Bone marrow (tissue), 2 donors: ENCODE results near the gene ZSCAN25.
"Not testable (repeated sequence)": the region's sequence is repeated elsewhere in the genome, so short reads cannot be mapped to it uniquely, and the experiment has no call there.

Source experiments
- DNase-seq, 2 donors: peaks; one replicate each; lab custom pipeline; 2025; lab: John Stamatoyannopoulos, UW

Gene ZSCAN25

DNA sequence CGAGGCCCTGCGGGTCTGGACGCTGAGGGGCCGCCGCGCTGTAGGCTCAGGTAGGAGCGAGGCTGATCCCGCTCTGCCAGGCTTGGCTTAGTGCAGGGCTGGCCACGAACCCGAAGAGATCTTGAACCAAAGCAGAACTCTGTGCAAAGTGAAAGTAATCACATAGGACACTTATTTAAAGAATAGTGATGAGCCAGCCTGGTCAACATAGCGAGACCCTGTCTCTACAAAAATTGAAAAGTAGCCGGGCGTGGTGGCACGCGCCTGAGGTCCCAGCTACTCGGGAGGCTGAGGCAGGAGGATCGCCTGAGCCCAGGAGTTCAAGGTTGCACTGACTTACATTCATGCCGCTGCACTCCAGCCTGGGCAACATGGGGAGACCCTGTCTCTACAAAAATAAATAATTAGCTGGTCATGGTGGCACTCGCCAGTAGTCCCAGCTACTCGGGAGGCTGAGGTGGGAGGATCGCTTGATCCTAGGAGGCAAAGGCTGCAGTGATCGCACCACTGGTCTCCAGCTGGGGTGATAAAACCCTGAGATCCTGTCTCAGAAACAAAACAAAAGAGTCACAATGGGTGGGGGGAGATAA is 541 bp downstream of the ZSCAN25 start:
- DNase-seq: no peak

DNA sequence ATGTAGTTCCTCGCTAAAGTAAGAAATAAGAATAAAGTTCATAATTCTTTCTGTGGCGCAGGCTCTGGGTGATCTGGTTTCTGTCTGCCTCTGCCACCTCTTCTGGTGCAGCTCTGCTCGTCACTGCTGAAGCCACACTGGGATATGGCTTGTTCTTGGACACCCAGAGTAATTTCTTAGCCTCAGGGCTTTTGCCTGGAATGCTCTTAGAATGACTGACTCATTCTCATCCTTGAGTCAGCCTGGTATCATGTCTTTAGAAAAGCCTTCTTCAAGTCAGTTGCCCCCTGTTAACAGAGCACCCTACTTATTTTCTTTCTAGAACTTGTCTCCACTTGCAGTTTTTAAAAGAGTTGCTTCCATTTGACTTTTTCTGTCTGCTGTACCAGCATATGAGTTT is 2.0 kb downstream of the ZSCAN25 start:
- no peak for DNase-seq

DNA sequence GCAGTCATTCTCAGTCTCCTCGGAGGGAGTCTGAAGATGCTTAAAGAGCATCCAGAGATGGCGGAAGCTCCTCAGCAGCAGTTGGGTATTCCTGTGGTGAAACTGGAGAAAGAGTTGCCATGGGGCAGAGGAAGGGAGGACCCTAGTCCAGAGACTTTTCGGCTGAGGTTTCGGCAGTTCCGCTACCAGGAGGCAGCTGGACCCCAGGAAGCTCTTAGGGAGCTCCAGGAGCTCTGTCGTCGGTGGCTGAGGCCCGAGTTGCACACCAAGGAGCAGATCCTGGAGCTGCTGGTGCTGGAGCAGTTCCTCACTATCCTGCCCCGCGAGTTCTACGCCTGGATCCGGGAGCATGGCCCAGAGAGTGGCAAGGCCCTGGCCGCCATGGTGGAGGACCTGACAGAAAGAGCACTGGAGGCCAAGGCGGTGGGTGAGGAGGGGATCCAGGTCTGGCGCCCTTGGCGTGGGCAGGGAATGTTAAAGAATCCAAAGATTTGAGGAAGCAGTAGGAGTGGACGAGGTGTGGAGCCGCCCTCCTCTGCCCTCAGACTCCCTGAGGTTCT is 2.9 kb downstream of the ZSCAN25 start:
- DNase-seq: no peak

DNA sequence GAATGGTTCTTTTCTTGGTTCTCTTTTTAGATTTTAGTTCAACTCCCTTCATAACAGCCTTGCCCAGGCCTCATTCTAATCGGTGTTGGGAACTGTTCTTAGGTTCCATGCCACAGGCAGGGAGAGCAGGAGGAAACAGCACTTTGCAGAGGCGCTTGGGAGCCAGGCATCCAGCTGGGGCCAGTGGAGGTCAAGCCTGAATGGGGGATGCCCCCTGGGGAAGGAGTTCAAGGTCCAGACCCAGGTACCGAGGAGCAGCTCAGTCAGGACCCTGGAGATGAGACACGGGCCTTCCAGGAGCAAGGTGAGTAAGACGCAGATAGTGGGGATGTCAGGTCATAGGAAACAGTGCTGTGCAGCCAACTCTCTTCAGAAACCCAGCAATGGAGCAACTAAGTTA is 4.5 kb downstream of the ZSCAN25 start:
- no peak for DNase-seq

DNA sequence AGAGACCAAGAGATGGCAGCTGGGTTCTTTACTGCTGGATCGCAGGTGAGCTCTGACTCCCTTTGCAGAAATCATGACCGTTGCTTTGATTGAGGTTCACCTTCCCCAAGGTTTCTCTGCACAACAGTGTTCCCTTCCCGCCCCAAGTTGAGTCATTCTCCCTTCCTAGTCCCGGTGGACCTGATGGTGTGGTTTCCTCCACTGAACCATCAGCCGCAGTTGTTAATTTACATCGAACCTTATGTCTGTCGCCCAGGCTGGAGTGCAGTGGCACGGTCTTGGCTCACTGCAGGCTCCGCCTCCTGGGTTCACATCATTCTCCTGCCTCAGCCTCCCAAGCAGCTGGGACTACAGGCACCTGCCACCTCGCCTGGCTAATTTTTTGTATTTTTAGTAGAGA is 5.8 kb downstream of the ZSCAN25 start:
- no peak for DNase-seq

DNA sequence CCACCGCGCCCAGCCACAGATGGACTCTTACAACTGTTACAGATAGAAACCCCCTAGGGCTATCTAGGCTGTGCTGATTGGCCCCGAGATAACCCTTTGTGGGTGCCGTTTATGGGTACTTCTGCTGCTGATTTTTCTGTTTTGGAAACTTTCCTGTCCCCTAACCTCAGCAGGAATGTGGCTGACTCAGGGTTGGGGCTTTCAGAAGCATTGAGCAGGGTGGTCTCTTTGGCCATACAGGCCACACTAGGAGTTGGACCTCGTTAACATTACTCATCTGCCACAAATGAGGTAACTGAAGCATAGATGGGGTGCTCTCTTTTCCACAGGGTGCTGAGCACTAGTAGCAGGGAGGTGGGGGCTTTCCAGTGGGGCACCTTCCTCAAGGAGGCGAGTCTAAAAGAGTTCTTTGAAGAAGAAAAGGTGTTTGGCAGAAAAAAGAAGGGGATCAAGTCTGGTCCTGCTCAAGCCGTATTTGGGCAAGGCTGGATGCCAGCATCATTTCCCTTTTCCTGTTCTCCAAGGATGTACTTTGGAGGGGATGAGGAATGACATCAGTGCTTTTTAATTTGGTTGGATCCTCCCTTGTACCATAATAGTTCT is 6.4 kb downstream of the ZSCAN25 start:
- DNase-seq: no peak

DNA sequence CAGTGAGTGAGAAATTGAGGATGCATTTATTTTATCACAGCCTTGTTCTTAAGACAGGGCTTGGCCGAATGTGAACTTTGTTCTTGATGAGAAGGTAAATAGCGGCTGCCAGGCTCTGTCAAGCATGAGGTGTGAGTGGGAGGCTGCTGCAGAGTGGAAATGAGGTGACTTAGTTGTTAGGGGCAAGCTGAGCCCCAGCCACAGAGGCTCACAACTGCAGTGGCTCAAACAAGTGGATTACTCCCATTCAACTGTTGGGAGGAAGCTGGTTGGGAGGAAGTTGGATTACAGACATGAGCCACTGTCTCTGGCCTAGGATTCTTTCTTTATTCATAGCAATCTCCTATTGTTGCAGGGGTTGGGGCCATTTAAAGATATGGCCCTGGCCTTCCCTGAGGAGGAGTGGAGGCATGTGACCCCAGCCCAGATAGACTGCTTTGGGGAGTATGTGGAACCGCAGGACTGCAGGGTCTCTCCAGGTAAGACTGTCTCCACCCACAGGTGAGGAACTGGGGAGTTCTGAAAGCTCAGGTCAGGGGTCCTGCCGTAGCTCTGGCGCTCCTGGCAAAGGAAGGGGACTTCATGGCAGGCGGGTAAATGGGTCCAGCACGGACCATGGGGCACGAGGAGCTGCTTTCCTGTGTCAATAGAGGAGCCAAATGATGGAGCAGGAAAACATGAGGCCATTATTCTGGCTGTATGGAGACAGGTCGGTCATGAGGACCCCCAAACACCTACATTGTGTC is 7.1 kb downstream of the ZSCAN25 start:
- no peak for DNase-seq

DNA sequence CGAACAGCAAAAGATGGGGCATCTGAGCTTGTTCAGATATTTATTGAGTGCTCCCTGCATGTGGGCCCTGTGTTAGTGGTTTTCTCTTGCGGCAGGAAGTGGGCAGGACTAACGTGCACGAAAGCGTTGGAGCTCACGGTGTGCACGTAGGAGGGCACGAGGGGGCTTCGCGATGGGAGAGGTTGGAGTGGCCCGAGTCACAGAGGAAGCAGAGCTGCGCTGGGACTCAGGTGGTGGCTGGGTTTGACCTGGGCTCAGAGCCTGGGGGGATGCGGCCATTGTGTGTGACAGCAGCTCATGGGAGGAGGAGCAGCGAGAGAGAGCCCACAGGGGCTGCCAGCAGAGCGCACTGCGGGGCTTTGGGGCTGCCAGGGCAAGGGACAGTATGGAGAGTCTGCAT is 7.7 kb downstream of the ZSCAN25 start:
- DNase-seq: no peak

DNA sequence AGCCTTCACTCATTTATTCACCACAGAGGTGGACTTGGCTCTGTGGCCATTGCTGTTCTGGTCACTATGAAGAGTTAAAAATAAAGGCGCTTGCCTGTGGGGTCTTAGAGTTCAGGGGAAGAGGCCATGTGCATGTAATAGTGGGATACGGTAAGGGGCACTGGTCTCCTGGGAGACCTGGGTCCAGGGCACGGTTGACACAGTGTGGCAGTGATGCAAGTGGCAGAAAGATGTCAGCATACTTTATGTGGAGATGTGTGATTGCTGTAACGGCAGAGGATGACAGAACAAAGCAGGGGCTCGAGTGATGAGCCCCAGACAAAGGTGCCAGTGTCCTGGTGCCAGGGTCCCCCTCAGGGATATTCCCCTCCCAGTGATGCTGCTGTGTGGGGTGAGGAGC is 8.6 kb downstream of the ZSCAN25 start:
- DNase-seq: no peak

DNA sequence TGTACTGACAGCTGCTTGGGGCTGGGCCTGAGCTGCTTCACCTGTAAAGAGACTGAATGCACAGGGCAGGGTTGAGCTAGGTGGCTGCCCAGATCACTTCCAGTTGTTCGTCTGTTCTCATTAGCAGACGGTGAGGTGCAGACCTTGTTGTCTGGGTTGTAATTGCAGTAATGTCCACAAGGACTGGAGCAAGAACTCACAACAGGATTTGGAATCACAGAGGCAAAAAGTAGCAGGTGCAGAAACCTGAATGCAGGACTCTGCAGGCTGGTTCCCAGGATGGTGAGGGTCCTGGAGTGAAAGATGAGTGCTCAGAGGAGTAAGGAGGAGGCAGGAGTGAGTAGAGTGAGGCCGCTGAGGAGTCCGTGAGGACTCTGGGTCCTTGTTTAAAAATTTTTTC is 9.2 kb downstream of the ZSCAN25 start:
- DNase-seq: no peak

DNA sequence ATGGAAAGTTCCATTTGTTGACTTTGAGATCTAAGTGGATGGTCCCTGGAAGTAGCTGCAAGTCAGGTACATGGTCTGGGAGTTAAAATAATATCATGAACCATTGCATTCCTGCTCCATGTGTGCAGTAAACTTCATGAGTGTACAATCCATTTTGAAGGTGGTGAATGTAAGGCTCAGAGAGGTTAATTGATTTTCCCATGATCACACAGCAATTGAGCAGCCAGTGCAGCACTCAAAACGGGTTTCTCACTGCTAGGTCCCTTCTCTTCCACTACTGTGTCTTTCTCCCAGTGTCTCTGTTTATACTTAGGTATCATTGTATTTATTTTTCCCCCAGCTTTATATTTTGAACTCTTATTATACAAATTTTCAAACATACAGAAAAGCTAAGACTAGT is 9.9 kb downstream of the ZSCAN25 start:
- DNase-seq: no peak

DNA sequence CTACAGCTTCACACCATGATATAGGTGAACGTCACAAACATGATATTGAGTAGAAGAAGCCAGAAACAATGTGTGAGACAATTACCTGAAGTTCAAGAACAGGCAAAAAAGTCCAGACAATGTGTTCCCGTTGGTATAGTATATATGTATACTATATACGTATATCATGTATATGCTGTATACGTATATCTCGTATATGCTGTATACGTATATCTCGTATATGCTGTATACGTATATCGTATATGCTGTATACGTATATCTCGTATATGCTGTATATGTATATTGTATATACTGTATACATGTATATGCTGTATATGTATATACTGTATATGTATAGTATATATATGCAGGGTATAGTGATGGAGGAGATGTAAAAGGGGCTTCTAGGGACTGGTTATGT is 10.8 kb downstream of the ZSCAN25 start:
- DNase-seq: no peak

DNA sequence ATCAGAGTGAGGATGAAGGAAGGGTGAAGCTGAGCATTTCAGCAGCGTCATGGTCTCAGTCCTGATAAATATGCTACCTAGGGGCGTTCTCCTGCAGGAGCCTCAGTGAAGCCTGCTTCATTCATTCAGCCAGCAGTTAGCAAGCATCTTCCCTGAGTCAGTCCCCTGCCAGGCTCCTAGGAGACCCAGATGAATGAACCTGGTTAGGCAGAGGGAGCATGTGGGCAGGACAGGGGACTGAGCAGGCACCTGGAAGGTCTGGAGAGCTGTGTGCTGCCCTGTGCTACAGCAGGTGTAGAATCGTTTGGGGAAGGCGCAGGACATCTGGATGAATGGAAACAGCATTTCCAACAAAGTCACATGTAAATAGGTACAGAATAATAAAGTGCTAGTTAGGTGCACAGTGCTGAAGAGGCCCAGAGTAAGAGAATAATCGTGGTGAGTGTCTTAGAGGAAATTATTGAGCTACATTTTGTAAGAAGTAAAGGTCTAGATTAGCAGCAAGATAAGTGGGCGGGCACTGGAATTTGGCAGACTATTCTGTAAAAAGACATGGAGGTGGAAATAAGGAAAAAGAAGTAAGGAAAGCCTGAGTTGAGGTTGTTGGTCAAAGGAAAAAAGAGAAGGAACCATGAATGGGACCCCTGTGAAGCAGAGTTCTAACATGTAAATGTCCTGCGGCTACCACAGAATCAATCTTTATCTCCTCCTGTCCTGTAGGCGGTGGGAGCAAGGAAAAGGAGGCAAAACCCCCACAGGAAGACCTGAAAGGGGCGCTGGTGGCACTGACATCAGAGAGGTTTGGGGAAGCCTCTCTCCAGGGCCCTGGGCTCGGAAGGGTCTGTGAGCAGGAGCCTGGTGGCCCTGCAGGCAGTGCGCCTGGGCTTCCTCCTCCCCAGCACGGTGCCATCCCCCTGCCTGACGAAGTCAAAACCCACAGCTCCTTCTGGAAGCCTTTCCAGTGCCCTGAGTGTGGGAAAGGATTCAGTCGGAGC is 12.0 kb downstream of the ZSCAN25 start:
- DNase-seq: no peak

DNA sequence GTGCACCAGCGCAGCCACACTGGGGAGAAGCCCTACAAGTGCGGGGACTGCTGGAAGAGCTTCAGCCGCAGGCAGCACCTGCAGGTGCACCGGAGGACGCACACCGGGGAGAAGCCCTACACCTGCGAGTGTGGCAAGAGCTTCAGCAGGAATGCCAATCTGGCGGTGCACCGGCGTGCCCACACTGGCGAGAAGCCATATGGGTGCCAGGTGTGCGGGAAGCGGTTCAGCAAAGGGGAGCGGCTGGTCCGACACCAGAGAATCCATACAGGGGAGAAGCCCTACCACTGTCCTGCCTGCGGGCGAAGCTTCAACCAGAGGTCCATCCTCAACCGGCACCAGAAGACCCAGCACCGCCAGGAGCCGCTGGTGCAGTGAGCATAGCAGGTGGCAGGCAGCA is 12.9 kb downstream of the ZSCAN25 start:
- no peak for DNase-seq

DNA sequence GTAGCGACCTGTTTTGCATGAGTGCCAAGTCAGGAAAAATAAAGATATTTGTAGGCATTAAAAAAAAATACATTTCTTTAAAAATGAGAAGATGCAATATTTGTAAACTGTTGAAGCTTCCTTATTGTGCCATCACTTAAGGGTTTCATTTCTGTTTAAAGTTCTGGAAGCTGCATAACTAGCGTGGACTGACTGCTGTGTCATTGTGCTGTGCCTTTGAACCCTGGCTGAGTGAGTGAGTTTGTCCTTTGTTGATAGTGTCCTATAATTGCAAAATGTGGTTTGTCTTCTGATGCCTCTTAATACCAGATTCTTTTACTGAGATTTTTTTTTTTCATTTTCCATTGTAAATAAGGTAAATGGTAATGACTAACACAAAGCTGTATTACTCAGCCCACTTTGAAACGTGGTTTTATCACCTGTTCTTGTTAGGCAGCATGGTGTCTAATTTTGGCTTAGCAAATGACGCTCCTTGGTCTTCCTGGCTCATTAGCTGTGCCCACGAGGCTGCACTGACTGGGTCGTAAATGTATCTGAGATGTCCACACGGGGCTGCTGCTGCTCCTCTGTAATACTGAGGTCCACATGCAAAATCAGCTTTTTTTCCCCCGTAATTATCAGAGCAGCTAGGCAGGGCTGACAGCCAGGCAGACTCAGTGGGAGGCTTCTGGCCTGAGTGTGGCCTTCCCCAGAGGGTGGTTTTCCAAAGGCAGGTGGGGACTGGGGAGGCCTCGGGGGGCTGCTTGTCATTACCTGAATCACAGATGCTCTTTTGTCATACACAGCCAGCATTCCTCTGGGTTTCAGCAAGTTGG is 14.8 kb downstream of the ZSCAN25 start:
- DNase-seq: no peak

DNA sequence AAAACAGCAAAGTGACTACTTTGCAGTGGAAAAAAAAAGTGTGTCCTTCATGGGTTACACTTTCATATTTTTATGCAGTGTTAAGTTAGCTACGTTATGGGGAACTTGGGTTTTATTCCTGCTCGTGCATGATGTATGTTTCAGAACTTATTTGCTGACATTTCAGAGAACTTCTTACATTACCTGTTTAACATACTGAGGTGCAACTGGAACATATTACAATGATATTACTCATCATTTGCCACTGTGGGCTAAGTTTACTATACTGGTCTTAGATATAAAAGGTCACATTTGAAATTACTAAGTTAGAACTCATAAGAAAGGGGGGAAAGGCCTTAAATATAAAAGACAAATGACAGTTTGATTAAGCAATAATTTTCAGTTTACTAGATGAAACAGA is 20.7 kb downstream of the ZSCAN25 start:
- DNase-seq: not testable (repeated sequence)

DNA sequence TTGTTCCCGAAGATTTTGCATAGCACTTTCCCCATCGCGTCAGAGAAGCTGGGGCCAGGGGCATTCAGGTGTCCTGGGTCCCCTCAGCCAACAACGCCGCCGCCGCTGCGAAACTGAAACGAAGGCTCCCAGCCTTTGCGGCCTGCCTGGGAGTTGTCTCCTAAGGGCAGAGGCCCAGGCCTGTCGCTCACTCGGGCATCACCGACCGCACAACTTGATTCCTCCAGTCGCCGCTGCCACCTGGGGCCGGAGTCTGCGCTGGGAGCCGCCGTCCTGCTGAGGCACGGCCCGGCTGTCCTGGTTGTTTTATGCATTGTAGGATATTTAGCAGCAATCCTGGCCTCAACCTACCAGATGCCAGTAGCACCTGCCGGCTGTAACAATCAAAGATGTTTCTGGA is 22.0 kb downstream of the ZSCAN25 start:
- DNase-seq: no peak

DNA sequence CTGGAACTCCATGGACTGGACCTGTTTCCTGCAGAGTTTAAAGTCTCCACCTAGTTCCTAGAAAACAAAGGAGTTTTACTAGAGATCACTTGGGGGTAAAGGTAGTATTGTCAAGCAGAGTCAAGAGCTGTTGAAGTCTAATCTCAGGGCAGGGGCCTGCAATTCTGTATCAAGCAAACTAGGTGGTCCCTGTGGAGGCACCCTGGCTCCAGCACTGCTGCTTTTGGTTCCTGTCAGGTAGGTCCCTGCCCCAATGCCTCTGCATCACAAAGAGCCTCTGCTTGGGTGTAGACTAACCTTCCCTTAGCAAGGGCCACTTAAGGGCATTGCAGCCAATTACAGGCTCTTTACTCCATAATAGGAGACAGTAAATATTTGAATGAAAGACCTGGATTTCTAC is 22.5 kb downstream of the ZSCAN25 start:
- no peak for DNase-seq

DNA sequence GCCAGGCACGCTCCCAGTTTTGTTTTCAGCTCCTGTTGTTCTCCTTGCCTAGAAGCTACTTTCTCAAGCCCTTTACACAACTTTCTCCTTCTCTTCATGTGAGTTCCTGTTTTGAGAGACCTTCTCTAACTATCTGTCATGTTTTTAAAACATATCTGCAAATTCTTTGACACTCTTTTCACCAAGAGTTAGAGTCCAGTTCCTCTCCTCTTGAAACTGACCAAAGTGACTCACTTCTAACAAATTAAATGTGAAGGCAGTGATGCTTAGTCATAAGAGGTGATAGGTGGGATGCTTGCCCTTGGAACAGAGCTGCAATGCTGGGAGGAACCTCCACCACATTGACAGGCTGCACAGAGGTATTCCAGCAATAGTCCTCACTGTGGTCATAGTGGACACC is 25.3 kb downstream of the ZSCAN25 start:
- DNase-seq: no peak

DNA sequence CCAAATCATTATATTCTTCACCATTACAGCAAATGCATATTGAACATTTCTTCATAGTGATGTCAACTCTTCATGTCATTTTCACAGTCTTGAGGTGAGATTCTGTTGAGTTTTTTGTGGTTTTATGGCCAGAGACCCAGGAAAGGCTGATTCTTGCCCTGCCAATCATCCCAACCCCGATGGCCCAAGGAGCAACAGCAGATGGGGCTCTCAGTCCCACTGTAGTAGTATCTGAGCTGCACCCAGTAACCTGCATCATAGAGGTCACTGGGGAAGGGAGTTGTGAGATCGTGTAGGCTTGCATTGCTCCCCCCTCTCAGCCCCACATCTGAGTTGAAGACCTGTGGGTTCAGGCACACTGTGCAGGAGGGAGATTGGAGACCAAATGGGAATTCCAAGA is 26.7 kb downstream of the ZSCAN25 start:
- no peak for DNase-seq

DNA sequence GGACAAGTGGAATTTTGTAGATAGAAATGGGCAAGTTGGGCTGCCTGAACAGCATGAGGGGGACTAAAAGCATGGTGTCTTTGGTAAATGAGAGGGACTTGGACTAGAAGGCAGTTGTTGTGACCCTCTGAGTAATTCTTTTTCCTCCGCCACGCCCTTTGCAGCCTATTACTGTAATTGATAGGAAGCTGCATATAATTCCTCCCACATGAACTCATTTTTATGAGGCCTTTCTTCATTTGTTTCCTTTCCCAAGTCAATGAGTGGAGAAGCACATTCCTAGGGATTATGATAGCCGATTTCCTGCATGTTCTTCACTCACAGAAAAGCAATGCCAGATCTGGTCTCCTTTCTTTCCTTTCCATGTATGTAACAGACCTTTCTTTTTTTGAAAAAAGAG is 27.7 kb downstream of the ZSCAN25 start:
- no peak for DNase-seq
